Heart right ventricle (tissue), 16 donors: ENCODE results near the gene STK11. TPM values are rescaled to one million over a fixed set of nuclear protein-coding genes. Genes with fewer than 3 reads are reported as not detected.

Source experiments
- ATAC-seq, 8 donors: fragments of 200-7000 bp; cut with Tn5 transposase; one replicate each; pipeline ENCODE4 v1.9.1; 2020; ENCODE audit warnings: mild to moderate bottlenecking in 8 of 8, moderate library complexity in 8 of 8, moderate number of reproducible peaks in 1 of 8
- DNase-seq, 2 donors: peaks; one replicate each; pipeline ENCODE4 v3.0.0-alpha.2; 2020
- H3K27ac ChIP-seq, 10 donors: fragments of 200-600 bp; sonication (generic) in 2 of 10; one replicate each; pipeline versions ENCODE4 v1.5.0 to v1.8.0; 2020 to 2022; ENCODE audit warnings: mild to moderate bottlenecking in 3 of 10
- H3K27me3 ChIP-seq, 7 donors: fragments of 200-600 bp; one replicate each; pipeline ENCODE4 v1.8.0; 2021 to 2022; ENCODE audit warnings: mild to moderate bottlenecking in 2 of 7
- H3K36me3 ChIP-seq, 9 donors: fragments of 200-600 bp; sonication (generic) in 1 of 9; one replicate each; pipeline versions ENCODE4 v1.5.0 to v1.8.0; 2020 to 2022; ENCODE audit warnings: mild to moderate bottlenecking in 2 of 9
- H3K4me1 ChIP-seq, 9 donors: fragments of 200-600 bp; sonication (generic) in 1 of 9; one replicate each; pipeline versions ENCODE4 v1.5.0 to v1.8.0; 2020 to 2022; ENCODE audit warnings: mild to moderate bottlenecking in 4 of 9
- H3K4me3 ChIP-seq, 10 donors: fragments of 200-600 bp; sonication (generic) in 2 of 10; one replicate each; pipeline versions ENCODE4 v1.5.0 to v1.8.0; 2020 to 2022; ENCODE audit warnings: mild to moderate bottlenecking in 7 of 10, moderate library complexity in 2 of 10
- H3K9me3 ChIP-seq, 11 donors: fragments of 200-600 bp in 10 of 11; sonication (generic) in 2 of 11; one replicate each; pipeline versions ENCODE4 v1.5.0 to v1.8.0; 2013 to 2022; ENCODE audit warnings: mild to moderate bottlenecking in 2 of 11, control low read depth in 1 of 11, moderate library complexity in 1 of 11
- CTCF ChIP-seq, 9 donors: fragments of 200-600 bp; sonication (generic) in 2 of 9; IDR thresholded peaks; one replicate each; pipeline versions ENCODE4 v1.5.0 to v1.8.0; 2021 to 2022; ENCODE audit warnings: antibody characterized with exemption in 9 of 9, mild to moderate bottlenecking in 5 of 9, moderate library complexity in 1 of 9
- WGBS, 2 donors: extraction: QIAGEN DNeasy Blood & Tissue Kit; methylation state at CpG; one replicate each; pipeline ENCODE4 v1.1.7; 2013; ENCODE audit warnings: inconsistent platforms in 1 of 2; 5-methylcytosine and 5-hydroxymethylcytosine counted together
- intact Hi-C, 10 donors: fragments of 100-400 bp; cut with DNase I; formaldehyde crosslinking; loops; one replicate each; pipeline versions ENCODE4 v1.11.1 to v1.14.2; 2022
- polyA plus RNA-seq, 2 donors: library from polyadenylated mRNA; stranded (reverse); fragments of 200-250 nt; gene quantifications; one replicate each; pipeline ENCODE4 v1.2.3, GENCODE V29; 2013
- total RNA-seq, 10 donors: library from RNA; stranded (reverse); fragmentation: NEBNext Ultra II Directional in 3 of 10; extraction: Animal tissue kit (Norgen Biotek cat#: 25700) in 3 of 10; gene quantifications; one replicate each; pipeline versions ENCODE4 v1.2.1 to v1.2.4, GENCODE V29; 2021 to 2023
- donor health status: Arrhythmogenic right ventricular cardiomyopathy.
- donor health status: ischemic (EF 13 %, LVEDD 7.1; RV severe dilation, severe dysfunction).
- donor health status: healthy with polysubstance abuse.
- donor health status: DM: no; HTN: yes; CAD: no.
- donor health status: DM: no; HTN: no; CAD: no.
- donor health status: ischemic (EF 25% LVEDD 6.9; RV normal size, moderate dysfunction).
- donor health status: ischemic (EF 25% LVEDD 5.7; RV mildly dilated, moderate dysfunction).
- donor health status: healthy.
- donor health status: DM: yes; HTN: yes; CAD: no.
- donor health status: Ischemic cardiomyopathy.
- donor health status: ischemic (EF 35%, LVEDD 5.7; RV mildly dilated, moderate dysfunction).
- donor health status: nonischemic (EF 11% LVEDD 7.7; RV severe dilation, severe dysfunction).
- donor health status: DM: yes; HTN: yes; CAD: no.
- donor health status: PGD.
- donor health status: ischemic (EF 29% LVEDD 5.4; RV normal size, mild dysfunction).
- donor health status: nonischemic (EF 23%, LVEDD 6.1; RV moderate dilation, normal function).

STK11 gene
- total and polyA plus RNA-seq, 12 donors, result 41.1 to 71.6 (median 46.6) TPM

GRCh38 chr19:1231729-1232637 is 26.4 kb downstream of the STK11 start:
- peak in 3 of 8 donors; percentile 9 to 27 (median 13) for ATAC-seq

GRCh38 chr19:1232652-1233072 is 27.1 kb downstream of the STK11 start:
- intact Hi-C loops, result loop anchor here in 1 of 10 donors (10.0 kb wide), 1 partner anchor 308 kb away; the partner anchor contains the start of gene ARID3A
- H3K4me1 ChIP-seq, result peaks cover 7 to 29% (median 24%) of the 10 kb centered on the region in 9 donors
- WGBS, 2 donors, result 34 to 39% methylated on average over 15 of the region's 15 CpGs
- H3K27me3 ChIP-seq, result peaks cover 0 to 16% (median 0%) of the 10 kb centered on the region in 7 donors
- TF ChIP-seq CTCF (IDR thresholded peaks at IDR 0.05), result no peak
- DNase-seq (no peak), ATAC-seq (peak in 5 of 8 donors; percentile 10 to 48 (median 13))
- H3K9me3 ChIP-seq, result no peaks in the 10 kb centered on the region
- H3K4me3 ChIP-seq, result no peak overlapping the region
- peaks cover 0 to 13% (median 4%) of the 10 kb centered on the region in 9 donors for H3K36me3 ChIP-seq
- H3K27ac ChIP-seq, result peak overlapping the region in 7 of 10 donors; percentile 15 to 69 (median 36)

More at GRCh38 chr19:1231729-1232637, 26.4 kb downstream of the STK11 start:
- peak overlapping the region in 7 of 10 donors; percentile 15 to 69 (median 36) for H3K27ac ChIP-seq
- peaks cover 7 to 24% (median 19%) of the 10 kb centered on the region in 9 donors for H3K4me1 ChIP-seq
- TF ChIP-seq CTCF (IDR thresholded peaks at IDR 0.05), result no peak
- peaks cover 0 to 20% (median 11%) of the 10 kb centered on the region in 9 donors for H3K36me3 ChIP-seq
- intact Hi-C loops, result loop anchor here in 1 of 10 donors (10.0 kb wide), 1 partner anchor 307 kb away; the partner anchor contains the start of gene ARID3A
- 79 to 82% methylated on average over 15 of the region's 15 CpGs for WGBS, 2 donors
- peaks cover 0 to 11% (median 0%) of the 10 kb centered on the region in 7 donors for H3K27me3 ChIP-seq
- no peaks in the 10 kb centered on the region for H3K9me3 ChIP-seq
- DNase-seq, result no peak
- no peak overlapping the region for H3K4me3 ChIP-seq

GRCh38 chr19:1233115-1233667 is 27.6 kb downstream of the STK11 start:
- TF ChIP-seq CTCF (IDR thresholded peaks at IDR 0.05), result no peak
- no peak for DNase-seq
- Histone ChIP-seq H3K4me3 (no peak overlapping the region), H3K4me1 (peaks cover 8 to 31% (median 24%) of the 10 kb centered on the region in 9 donors), H3K27me3 (peaks cover 0 to 19% (median 0%) of the 10 kb centered on the region in 7 donors), H3K9me3 (no peaks in the 10 kb centered on the region), H3K27ac (peak overlapping the region in 5 of 10 donors; percentile 15 to 69 (median 48)), H3K36me3 (peaks cover 0 to 8% (median 0%) of the 10 kb centered on the region in 9 donors)
- 86 to 87% methylated on average over 24 of the region's 24 CpGs for WGBS, 2 donors
- intact Hi-C loops, result loop anchor here in 1 of 10 donors (10.0 kb wide), 1 partner anchor 308 kb away; the partner anchor contains the start of gene ARID3A
- peak in 1 of 8 donors; percentile 10 for ATAC-seq
